A549 (cell line): ENCODE data around the gene MAGI1. TPM values are rescaled to one million over a fixed set of nuclear protein-coding genes. Genes with fewer than 3 reads are reported as not detected.

Experiments used
- ATAC-seq, 2 experiments: fragments of 200-7000 bp in 1 of 2; fragments of >200 bp in 1 of 2; cut with Nextera tagmentation in 1 of 2; cut with Tn5 transposase in 1 of 2; 3 replicates each; pipeline versions ENCODE4 v1.8.0 to v1.9.1; 2018 to 2020; ENCODE audit warnings: mild to moderate bottlenecking in 1 of 2, moderate library complexity in 1 of 2
- CTCF ChIA-PET: fragments of 300-600 bp; sonication (Branson Sonifier 250); formaldehyde crosslinking; extraction: SDS; loops from one replicate; lab custom pipeline; 2021; ENCODE audit warnings: antibody characterized with exemption, inconsistent platforms; lab: Yijun Ruan, JAX
- POLR2A ChIA-PET: fragments of 350-600 bp; formaldehyde crosslinking; extraction: SDS; loops from one replicate; lab custom pipeline; 2021; ENCODE audit warnings: antibody characterized with exemption, inconsistent platforms; lab: Yijun Ruan, JAX
- DNase-seq, 2 experiments: peaks; one replicate each; pipeline versions ENCODE4 v3.0.0 to v3.0.0-alpha.2; 2011 to 2016; ENCODE audit warnings: low read depth in 1 of 2, low spot score in 1 of 2
- FAIRE-seq: peaks from 2 replicates; lab custom pipeline; 2011; peaks lifted over from hg19 to GRCh38; lab: Jason Lieb, UNC
- H3K27ac ChIP-seq, 2 experiments: fragments of >200 bp; sonication (Bioruptor Twin); formaldehyde crosslinking; 3 replicates each; pipeline ENCODE4 v1.5.1; 2016 to 2017
- H3K4me1 ChIP-seq: fragments of >200 bp; sonication (Bioruptor Twin); formaldehyde crosslinking; 3 replicates; pipeline ENCODE4 v1.6.1; 2016
- H3K4me2 ChIP-seq: fragments of >200 bp; sonication (Bioruptor Twin); formaldehyde crosslinking; 3 replicates; pipeline ENCODE4 v1.6.1; 2016
- H3K4me3 ChIP-seq: fragments of >200 bp; sonication (Bioruptor Twin); formaldehyde crosslinking; 3 replicates; pipeline ENCODE4 v1.5.1; 2016
- H3K9me3 ChIP-seq: fragments of >200 bp; sonication (Bioruptor Twin); formaldehyde crosslinking; 3 replicates; pipeline ENCODE4 v1.6.1; 2016
- BCL3 ChIP-seq: fragments of >200 bp; sonication (Bioruptor Twin); formaldehyde crosslinking; IDR thresholded peaks from 3 replicates; pipeline ENCODE4 v1.6.1; 2016
- CBX2 ChIP-seq: fragments of 200-600 bp; sonication (generic); IDR thresholded peaks from 2 replicates; pipeline ENCODE4 v1.6.1; 2016; ENCODE audit warnings: low read depth, mild to moderate bottlenecking, borderline replicate concordance
- CBX8 ChIP-seq: fragments of 200-600 bp; sonication (generic); IDR thresholded peaks from 2 replicates; pipeline ENCODE4 v1.6.1; 2016
- CTCF ChIP-seq: fragments of >200 bp; sonication (Bioruptor Twin); formaldehyde crosslinking; IDR thresholded peaks from 3 replicates; pipeline ENCODE4 v1.5.1; 2016
- EHMT2 ChIP-seq: fragments of 200-600 bp; sonication (generic); IDR thresholded peaks from 2 replicates; pipeline ENCODE4 v1.6.1; 2016; ENCODE audit warnings: antibody characterized with exemption, low read depth, mild to moderate bottlenecking, moderate library complexity
- ELK1 ChIP-seq: fragments of 150-350 bp; IDR thresholded peaks from 2 replicates; pipeline ENCODE4 v1.6.1; 2014; ENCODE audit warnings: low read depth, mild to moderate bottlenecking, low read length
- ESRRA ChIP-seq: fragments of 150-350 bp; IDR thresholded peaks from 2 replicates; pipeline ENCODE4 v1.6.1; 2014; ENCODE audit warnings: mild to moderate bottlenecking, low read length, borderline replicate concordance
- FOSB ChIP-seq: fragments of 250-450 bp; sonication (Bioruptor Pico); IDR thresholded peaks from 2 replicates; pipeline ENCODE4 v1.5.0; 2020; ENCODE audit warnings: mild to moderate bottlenecking, moderate library complexity
- HDAC2 ChIP-seq: fragments of 200-600 bp; sonication (generic); IDR thresholded peaks from 2 replicates; pipeline ENCODE4 v1.6.1; 2016
- HOXB13 ChIP-seq: fragments of 250-450 bp; sonication (Bioruptor Pico); IDR thresholded peaks from 2 replicates; pipeline ENCODE4 v1.5.0; 2020; ENCODE audit warnings: low read depth, mild to moderate bottlenecking, moderate library complexity
- HOXB5 ChIP-seq: fragments of 250-450 bp; sonication (Bioruptor Pico); IDR thresholded peaks from 2 replicates; pipeline ENCODE4 v1.5.0; 2020; ENCODE audit warnings: mild to moderate bottlenecking, moderate library complexity
- JUN ChIP-seq, 2 experiments: fragments of >200 bp; sonication (Bioruptor Twin); formaldehyde crosslinking; IDR thresholded peaks; 2 replicates in 1 of 2; 3 replicates in 1 of 2; pipeline ENCODE4 v1.6.1; 2016 to 2017
- KDM5A ChIP-seq: fragments of 200-600 bp; sonication (generic); IDR thresholded peaks from 2 replicates; pipeline ENCODE4 v1.6.1; 2016; ENCODE audit warnings: antibody characterized with exemption, mild to moderate bottlenecking
- MYC ChIP-seq: IDR thresholded peaks from 2 replicates; pipeline ENCODE4 v1.6.1; 2012; ENCODE audit warnings: mild to moderate bottlenecking, inconsistent platforms, low read length, improper control_type of control experiment, borderline replicate concordance
- NPAS2 ChIP-seq: fragments of 250-450 bp; sonication (Bioruptor Pico); IDR thresholded peaks from 2 replicates; pipeline ENCODE4 v1.8.0; 2022; ENCODE audit warnings: mild to moderate bottlenecking, moderate library complexity, borderline replicate concordance
- NR3C1 ChIP-seq: fragments of >200 bp; sonication (Bioruptor Twin); formaldehyde crosslinking; IDR thresholded peaks from 3 replicates; pipeline ENCODE4 v1.6.1; 2017
- POLR2A ChIP-seq: IDR thresholded peaks from 2 replicates; pipeline ENCODE4 v1.6.1; 2012; ENCODE audit warnings: mild to moderate bottlenecking, low read length
- RAD21 ChIP-seq, 2 experiments: fragments of >200 bp in 1 of 2; sonication (Bioruptor Twin) in 1 of 2; formaldehyde crosslinking in 1 of 2; IDR thresholded peaks in 1 of 2; conservative IDR thresholded peaks in 1 of 2; 2 replicates in 1 of 2; 3 replicates in 1 of 2; pipeline ENCODE4 v1.6.1; 2012 to 2018; ENCODE audit warnings: inconsistent platforms in 1 of 2
- RARB ChIP-seq: fragments of 250-450 bp; sonication (Bioruptor Pico); IDR thresholded peaks from 2 replicates; pipeline ENCODE4 v1.8.0; 2021; ENCODE audit warnings: mild to moderate bottlenecking, moderate library complexity
- RFX5 ChIP-seq: fragments of 450-650 bp; IDR thresholded peaks from 2 replicates; pipeline ENCODE4 v1.7.1; 2014; ENCODE audit warnings: antibody characterized with exemption, mild to moderate bottlenecking, moderate library complexity
- TP53 ChIP-seq: fragments of 250-450 bp; sonication (Bioruptor Pico); IDR thresholded peaks from 2 replicates; pipeline ENCODE4 v1.5.0; 2021; ENCODE audit warnings: mild to moderate bottlenecking, moderate library complexity
- USF2 ChIP-seq: fragments of 450-650 bp; IDR thresholded peaks from 2 replicates; pipeline ENCODE4 v1.6.1; 2014; ENCODE audit warnings: antibody characterized with exemption
- ZC3H11A ChIP-seq: fragments of 450-650 bp; IDR thresholded peaks from 2 replicates; pipeline ENCODE4 v1.6.1; 2014; ENCODE audit warnings: antibody characterized with exemption, mild to moderate bottlenecking
- WGBS: methylation state at CpG from one replicate; pipeline ENCODE4 v1.1.6; 2017; ENCODE audit errors: missing lambda C conversion rate; 5-methylcytosine and 5-hydroxymethylcytosine counted together
- polyA plus RNA-seq, 4 experiments: library from polyadenylated mRNA; depleted of rRNA in 3 of 4; stranded (reverse); fragments of >200 nt; fragmentation: RNase III in 1 of 4; extraction: RNeasy Plus Mini Kit Qiagen cat#74134 plus additional on column Dnase treatment in 1 of 4; gene quantifications; 2 replicates in 3 of 4; 3 replicates in 1 of 4; pipeline ENCODE4 v1.2.3, GENCODE V29; 2011 to 2017

The MAGI1 gene
- polyA plus RNA-seq, 2 of the 4 experiments (the other 2 are of a cell fraction), result 4.7 to 6.6 TPM

- DNase-seq, result no peak
- no peak for ATAC-seq
- H3K4me2 ChIP-seq, result no peak overlapping the region
- TF ChIP-seq KDM5A (no peak), CBX2 (no peak), HDAC2 (no peak)
- TF ChIP-seq, all 56 proteins: peak for 0
- H3K4me3 ChIP-seq, result no peak overlapping the region
- POLR2A ChIA-PET, result no interaction called here
- no peaks in the 10 kb centered on the region for H3K4me1 ChIP-seq
- FAIRE-seq, result no peak
- H3K9me3 ChIP-seq, result no peaks in the 10 kb centered on the region
- CTCF ChIA-PET, result no interaction called here
- 5% methylated on average over 1 of the region's 1 CpG for WGBS
- H3K27ac ChIP-seq, result no peak overlapping the region
These were observed 498.1 kb downstream of the MAGI1 start for GRCh38 chr3:65540666-65541065.

- ATAC-seq, result no peak
- Histone ChIP-seq H3K4me1 (no peaks in the 10 kb centered on the region), H3K27ac (no peak overlapping the region), H3K4me3 (no peak overlapping the region), H3K9me3 (no peaks in the 10 kb centered on the region), H3K4me2 (no peak overlapping the region)
- POLR2A ChIA-PET, result no interaction called here
- DNase-seq, result no peak
- TF ChIP-seq ESRRA, result no peak
- no peak for TF ChIP-seq POLR2A
- no peak for TF ChIP-seq FOSB (CRISPR knock-in tag)
- no peak for TF ChIP-seq HOXB5 (CRISPR knock-in tag)
- TF ChIP-seq MYC, result no peak
- no peak for TF ChIP-seq NPAS2
- no peak for TF ChIP-seq HOXB13
- no peak for TF ChIP-seq USF2
- no peak for TF ChIP-seq RFX5
- TF ChIP-seq EHMT2, result no peak
- TF ChIP-seq ELK1, result no peak
- CTCF ChIA-PET, result interaction anchor here (0.6 to 0.7 kb wide), 2 partner anchors 20 to 65 kb away, joined by 3 to 6 read pairs; no protein-coding TSS in a partner anchor
- 63% methylated on average over 1 of the region's 1 CpG for WGBS
- no peak for FAIRE-seq
These were observed 499.1 kb downstream of the MAGI1 start for GRCh38 chr3:65539616-65540015.

- CTCF ChIA-PET, result no interaction called here
- no peak overlapping the region for H3K27ac ChIP-seq
- DNase-seq (no peak), FAIRE-seq (no peak), ATAC-seq (no peak)
- TF ChIP-seq RAD21 (conservative IDR thresholded peaks at IDR 0.05 in 1 of 2, IDR thresholded peaks at IDR 0.05 in 1 of 2), result no peak
- no peak for TF ChIP-seq USF2
- TF ChIP-seq NR3C1, result no peak
- TF ChIP-seq FOSB (CRISPR knock-in tag), result no peak
- no peak for TF ChIP-seq CTCF
- no peak for TF ChIP-seq CBX8
- no peak for TF ChIP-seq BCL3
- TF ChIP-seq TP53 (CRISPR knock-in tag), result no peak
- TF ChIP-seq JUN (IDR thresholded peaks at IDR 0.05), result no peak
- no peak for TF ChIP-seq ZC3H11A
- TF ChIP-seq HOXB5 (CRISPR knock-in tag), result no peak
- TF ChIP-seq RARB, result no peak
- no peak overlapping the region for H3K4me3 ChIP-seq
- POLR2A ChIA-PET, result no interaction called here
- H3K9me3 ChIP-seq, result no peaks in the 10 kb centered on the region
- H3K4me2 ChIP-seq, result no peak overlapping the region
- H3K4me1 ChIP-seq, result no peaks in the 10 kb centered on the region
- WGBS, result 67% methylated on average over 1 of the region's 1 CpG
These were observed 500.6 kb downstream of the MAGI1 start for GRCh38 chr3:65538101-65538500.
